A549 (cell line): ENCODE results near the gene ACBD6. TPM values are rescaled to one million over a fixed set of nuclear protein-coding genes. Genes with fewer than 3 reads are reported as not detected.

Experiments
- ATAC-seq, 2 experiments: fragments of 200-7000 bp in 1 of 2; fragments of >200 bp in 1 of 2; cut with Nextera tagmentation in 1 of 2; cut with Tn5 transposase in 1 of 2; 3 replicates each; pipeline versions ENCODE4 v1.8.0 to v1.9.1; 2018 to 2020; ENCODE audit warnings: mild to moderate bottlenecking in 1 of 2, moderate library complexity in 1 of 2
- CTCF ChIA-PET: fragments of 300-600 bp; sonication (Branson Sonifier 250); formaldehyde crosslinking; extraction: SDS; loops from one replicate; lab custom pipeline; 2021; ENCODE audit warnings: antibody characterized with exemption, inconsistent platforms; lab: Yijun Ruan, JAX
- POLR2A ChIA-PET: fragments of 350-600 bp; formaldehyde crosslinking; extraction: SDS; loops from one replicate; lab custom pipeline; 2021; ENCODE audit warnings: antibody characterized with exemption, inconsistent platforms; lab: Yijun Ruan, JAX
- DNase-seq, 2 experiments: peaks; one replicate each; pipeline versions ENCODE4 v3.0.0 to v3.0.0-alpha.2; 2011 to 2016; ENCODE audit warnings: low read depth in 1 of 2, low spot score in 1 of 2
- FAIRE-seq: peaks from 2 replicates; lab custom pipeline; 2011; peaks lifted over from hg19 to GRCh38; lab: Jason Lieb, UNC
- H3K27ac ChIP-seq, 2 experiments: fragments of >200 bp; sonication (Bioruptor Twin); formaldehyde crosslinking; 3 replicates each; pipeline ENCODE4 v1.5.1; 2016 to 2017
- H3K4me1 ChIP-seq: fragments of >200 bp; sonication (Bioruptor Twin); formaldehyde crosslinking; 3 replicates; pipeline ENCODE4 v1.6.1; 2016
- H3K4me2 ChIP-seq: fragments of >200 bp; sonication (Bioruptor Twin); formaldehyde crosslinking; 3 replicates; pipeline ENCODE4 v1.6.1; 2016
- H3K4me3 ChIP-seq: fragments of >200 bp; sonication (Bioruptor Twin); formaldehyde crosslinking; 3 replicates; pipeline ENCODE4 v1.5.1; 2016
- H3K9me3 ChIP-seq: fragments of >200 bp; sonication (Bioruptor Twin); formaldehyde crosslinking; 3 replicates; pipeline ENCODE4 v1.6.1; 2016
- BHLHE40 ChIP-seq: IDR thresholded peaks from 2 replicates; pipeline ENCODE4 v1.6.1; 2012; ENCODE audit warnings: low read depth, low read length, inconsistent platforms
- CEBPB ChIP-seq, 2 experiments: fragments of >200 bp in 1 of 2; sonication (Bioruptor Twin) in 1 of 2; formaldehyde crosslinking in 1 of 2; IDR thresholded peaks; 2 replicates each; pipeline ENCODE4 v1.6.1; 2012 to 2016
- CHD2 ChIP-seq: fragments of 150-350 bp; IDR thresholded peaks from 2 replicates; pipeline ENCODE4 v1.6.1; 2014; ENCODE audit warnings: low read length; ENCODE audit not compliant: partially characterized antibody
- CHD4 ChIP-seq: fragments of 200-600 bp; sonication (generic); IDR thresholded peaks from 2 replicates; pipeline ENCODE4 v1.6.1; 2016; ENCODE audit warnings: antibody characterized with exemption, mild to moderate bottlenecking, borderline replicate concordance
- EHF ChIP-seq: fragments of 250-450 bp; sonication (Bioruptor Pico); IDR thresholded peaks from 2 replicates; pipeline ENCODE4 v1.5.0; 2020; ENCODE audit warnings: mild to moderate bottlenecking
- EHMT2 ChIP-seq: fragments of 200-600 bp; sonication (generic); IDR thresholded peaks from 2 replicates; pipeline ENCODE4 v1.6.1; 2016; ENCODE audit warnings: antibody characterized with exemption, low read depth, mild to moderate bottlenecking, moderate library complexity
- EP300 ChIP-seq, 2 experiments: fragments of >200 bp; sonication (Bioruptor Twin); formaldehyde crosslinking; IDR thresholded peaks; 2 replicates in 1 of 2; 3 replicates in 1 of 2; pipeline ENCODE4 v1.6.1; 2016 to 2017
- FOSB ChIP-seq: fragments of 250-450 bp; sonication (Bioruptor Pico); IDR thresholded peaks from 2 replicates; pipeline ENCODE4 v1.5.0; 2020; ENCODE audit warnings: mild to moderate bottlenecking, moderate library complexity
- HDAC2 ChIP-seq: fragments of 200-600 bp; sonication (generic); IDR thresholded peaks from 2 replicates; pipeline ENCODE4 v1.6.1; 2016
- HOXA7 ChIP-seq: fragments of 250-450 bp; sonication (Bioruptor Pico); IDR thresholded peaks from 2 replicates; pipeline ENCODE4 v1.5.0; 2020; ENCODE audit warnings: mild to moderate bottlenecking, moderate library complexity
- HOXB13 ChIP-seq: fragments of 250-450 bp; sonication (Bioruptor Pico); IDR thresholded peaks from 2 replicates; pipeline ENCODE4 v1.5.0; 2020; ENCODE audit warnings: low read depth, mild to moderate bottlenecking, moderate library complexity
- HOXB5 ChIP-seq: fragments of 250-450 bp; sonication (Bioruptor Pico); IDR thresholded peaks from 2 replicates; pipeline ENCODE4 v1.5.0; 2020; ENCODE audit warnings: mild to moderate bottlenecking, moderate library complexity
- MAZ ChIP-seq: fragments of 150-350 bp; IDR thresholded peaks from 2 replicates; pipeline ENCODE4 v1.6.1; 2014; ENCODE audit warnings: antibody characterized with exemption, low read depth, low read length, borderline replicate concordance
- NFE2L2 ChIP-seq: fragments of 150-350 bp; conservative IDR thresholded peaks from 2 replicates; pipeline ENCODE4 v1.6.1; 2014; ENCODE audit warnings: low read length
- NPAS2 ChIP-seq: fragments of 250-450 bp; sonication (Bioruptor Pico); IDR thresholded peaks from 2 replicates; pipeline ENCODE4 v1.8.0; 2022; ENCODE audit warnings: mild to moderate bottlenecking, moderate library complexity, borderline replicate concordance
- NR3C1 ChIP-seq: fragments of >200 bp; sonication (Bioruptor Twin); formaldehyde crosslinking; IDR thresholded peaks from 3 replicates; pipeline ENCODE4 v1.6.1; 2017
- PHF8 ChIP-seq: fragments of 200-600 bp; sonication (generic); IDR thresholded peaks from 2 replicates; pipeline ENCODE4 v1.6.1; 2016; ENCODE audit warnings: low read depth, mild to moderate bottlenecking, antibody characterized with exemption, moderate library complexity, borderline replicate concordance
- POLR2AphosphoS2 ChIP-seq: conservative IDR thresholded peaks from 2 replicates; pipeline ENCODE4 v1.6.1; 2012; ENCODE audit warnings: low read length, improper control_type of control experiment, inconsistent platforms
- RAD21 ChIP-seq, 2 experiments: fragments of >200 bp in 1 of 2; sonication (Bioruptor Twin) in 1 of 2; formaldehyde crosslinking in 1 of 2; IDR thresholded peaks in 1 of 2; conservative IDR thresholded peaks in 1 of 2; 2 replicates in 1 of 2; 3 replicates in 1 of 2; pipeline ENCODE4 v1.6.1; 2012 to 2018; ENCODE audit warnings: inconsistent platforms in 1 of 2
- RCOR1 ChIP-seq: fragments of 150-350 bp; IDR thresholded peaks from 2 replicates; pipeline ENCODE4 v1.6.1; 2014; ENCODE audit warnings: antibody characterized with exemption, low read length, low read depth
- ZC3H11A ChIP-seq: fragments of 450-650 bp; IDR thresholded peaks from 2 replicates; pipeline ENCODE4 v1.6.1; 2014; ENCODE audit warnings: antibody characterized with exemption, mild to moderate bottlenecking
- ZSCAN20 ChIP-seq: fragments of 250-450 bp; sonication (Bioruptor Pico); IDR thresholded peaks from 2 replicates; pipeline ENCODE4 v1.8.0; 2022; ENCODE audit warnings: mild to moderate bottlenecking, moderate library complexity
- WGBS: methylation state at CpG from one replicate; pipeline ENCODE4 v1.1.6; 2017; ENCODE audit errors: missing lambda C conversion rate; 5-methylcytosine and 5-hydroxymethylcytosine counted together
- polyA plus RNA-seq, 4 experiments: library from polyadenylated mRNA; depleted of rRNA in 3 of 4; stranded (reverse); fragments of >200 nt; fragmentation: RNase III in 1 of 4; extraction: RNeasy Plus Mini Kit Qiagen cat#74134 plus additional on column Dnase treatment in 1 of 4; gene quantifications; 2 replicates in 3 of 4; 3 replicates in 1 of 4; pipeline ENCODE4 v1.2.3, GENCODE V29; 2011 to 2017
- TF ChIP-seq, protein P1 (sequence below): fragments of 150-350 bp; IDR thresholded peaks from 2 replicates; pipeline ENCODE4 v1.6.1; 2014; ENCODE audit warnings: low read depth, mild to moderate bottlenecking, low read length
- TF ChIP-seq, protein P2 (sequence below): fragments of 250-450 bp; sonication (Bioruptor Pico); IDR thresholded peaks from 2 replicates; pipeline ENCODE4 v1.5.0; 2020; ENCODE audit warnings: low read depth, mild to moderate bottlenecking, moderate library complexity
- TF ChIP-seq, protein P3 (sequence below): fragments of 450-650 bp; IDR thresholded peaks from 2 replicates; pipeline ENCODE4 v1.6.1; 2014; ENCODE audit warnings: antibody characterized with exemption

Gene ACBD6
- polyA plus RNA-seq, 2 of the 4 experiments (the other 2 are of a cell fraction) = 61.4 to 91.3 TPM

DNA sequence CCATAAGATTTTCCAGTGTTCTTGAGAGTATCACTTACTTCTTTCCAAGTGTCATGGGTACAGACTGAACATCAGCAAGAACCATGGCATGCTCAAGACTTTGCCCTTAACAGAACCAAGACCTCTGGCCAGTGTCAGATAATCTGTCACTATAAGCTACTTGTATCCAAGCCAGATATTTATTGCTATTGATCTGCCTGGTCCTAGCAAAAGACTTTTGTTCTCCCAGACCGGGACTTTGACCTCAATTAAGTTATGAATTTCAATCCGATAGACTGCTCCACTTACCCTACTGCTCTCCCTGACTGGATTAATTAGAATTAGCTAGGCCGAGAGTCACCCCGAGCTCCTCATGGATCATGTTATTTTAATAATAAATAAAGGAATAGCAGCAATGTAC, 129.6 kb downstream of the ACBD6 start:
- no peak overlapping the region for H3K4me2 ChIP-seq
- no peaks in the 10 kb centered on the region for H3K4me1 ChIP-seq
- no peak for DNase-seq
- H3K27ac ChIP-seq = no peak overlapping the region
- TF ChIP-seq HOXB13 (CRISPR knock-in tag) (no peak), ZC3H11A (no peak), HOXB5 (CRISPR knock-in tag) (no peak), PHF8 (no peak), FOSB (CRISPR knock-in tag) (no peak), NPAS2 (CRISPR knock-in tag) (no peak), ZSCAN20 (no peak), CHD4 (no peak), NFE2L2 (no peak), POLR2AphosphoS2 (no peak), EHF (CRISPR knock-in tag) (no peak), NR3C1 (no peak), HDAC2 (no peak)
- TF ChIP-seq, protein P1, sequence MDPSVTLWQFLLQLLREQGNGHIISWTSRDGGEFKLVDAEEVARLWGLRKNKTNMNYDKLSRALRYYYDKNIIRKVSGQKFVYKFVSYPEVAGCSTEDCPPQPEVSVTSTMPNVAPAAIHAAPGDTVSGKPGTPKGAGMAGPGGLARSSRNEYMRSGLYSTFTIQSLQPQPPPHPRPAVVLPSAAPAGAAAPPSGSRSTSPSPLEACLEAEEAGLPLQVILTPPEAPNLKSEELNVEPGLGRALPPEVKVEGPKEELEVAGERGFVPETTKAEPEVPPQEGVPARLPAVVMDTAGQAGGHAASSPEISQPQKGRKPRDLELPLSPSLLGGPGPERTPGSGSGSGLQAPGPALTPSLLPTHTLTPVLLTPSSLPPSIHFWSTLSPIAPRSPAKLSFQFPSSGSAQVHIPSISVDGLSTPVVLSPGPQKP = no peak
- TF ChIP-seq, all 56 proteins: peak for 0
- FAIRE-seq = no peak
- no peak for ATAC-seq
- 94% methylated on average over 4 of the region's 4 CpGs for whole genome bisulfite sequencing
- ChIA-PET POLR2A (no interaction called here), CTCF (no interaction called here)
- H3K4me3 ChIP-seq = no peak overlapping the region
- no peaks in the 10 kb centered on the region; the same call in 2 of the 3 replicates for H3K9me3 ChIP-seq

DNA sequence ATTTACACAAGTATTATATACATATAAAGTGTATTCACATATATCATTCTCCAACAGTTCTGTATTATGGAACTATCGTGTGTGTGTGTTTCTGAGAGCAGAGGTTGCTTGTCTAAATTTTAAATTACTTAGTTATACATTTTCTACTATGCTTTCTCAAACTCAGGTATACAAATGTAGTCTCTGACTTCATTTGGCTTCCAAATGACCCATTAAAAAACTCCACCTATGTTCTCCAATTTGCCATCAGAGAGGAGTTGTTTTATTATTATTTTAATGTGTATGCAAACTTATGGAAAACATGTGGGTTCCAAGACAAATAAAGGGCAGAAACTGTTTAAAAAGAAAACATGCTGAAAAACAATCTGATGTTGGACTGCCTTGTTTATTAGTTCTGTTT, 131.8 kb downstream of the ACBD6 start:
- FAIRE-seq (no peak), ATAC-seq (no peak), DNase-seq (no peak)
- Histone ChIP-seq H3K27ac (no peak overlapping the region), H3K4me1 (no peaks in the 10 kb centered on the region), H3K4me2 (no peak overlapping the region), H3K9me3 (no peaks in the 10 kb centered on the region), H3K4me3 (no peak overlapping the region)
- CTCF ChIA-PET = no interaction called here
- POLR2A ChIA-PET = no interaction called here
- WGBS = 94% methylated on average over 1 of the region's 1 CpG
- TF ChIP-seq NR3C1 (no peak), EP300 (IDR thresholded peaks at IDR 0.05) (no peak)
- TF ChIP-seq, protein P2, sequence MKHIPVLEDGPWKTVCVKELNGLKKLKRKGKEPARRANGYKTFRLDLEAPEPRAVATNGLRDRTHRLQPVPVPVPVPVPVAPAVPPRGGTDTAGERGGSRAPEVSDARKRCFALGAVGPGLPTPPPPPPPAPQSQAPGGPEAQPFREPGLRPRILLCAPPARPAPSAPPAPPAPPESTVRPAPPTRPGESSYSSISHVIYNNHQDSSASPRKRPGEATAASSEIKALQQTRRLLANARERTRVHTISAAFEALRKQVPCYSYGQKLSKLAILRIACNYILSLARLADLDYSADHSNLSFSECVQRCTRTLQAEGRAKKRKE (CRISPR knock-in tag) = no peak

DNA sequence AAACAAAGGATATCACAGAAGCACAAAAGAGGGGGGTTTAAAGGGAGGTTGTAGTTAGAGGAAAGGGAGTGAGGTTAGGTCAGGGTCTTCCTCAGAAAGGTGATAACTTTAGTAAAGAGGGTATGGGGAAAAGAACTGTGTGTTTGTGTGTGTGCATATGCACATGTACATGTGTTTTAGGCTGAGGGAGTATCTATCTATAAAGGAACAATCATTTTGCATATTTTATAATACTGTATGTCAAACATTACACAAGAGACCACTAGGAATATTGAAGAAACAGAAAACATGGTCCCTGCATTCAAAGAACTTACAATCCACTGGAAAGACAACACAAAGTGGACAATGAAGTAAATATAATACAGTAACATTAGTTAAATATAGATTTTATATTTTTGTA, 132.2 kb downstream of the ACBD6 start:
- no peak overlapping the region for H3K4me2 ChIP-seq
- ChIA-PET POLR2A (no interaction called here), CTCF (no interaction called here)
- no peaks in the 10 kb centered on the region for H3K4me1 ChIP-seq
- DNase-seq (no peak), FAIRE-seq (no peak), ATAC-seq (no peak)
- H3K4me3 ChIP-seq = no peak overlapping the region
- no peaks in the 10 kb centered on the region for H3K9me3 ChIP-seq
- no peak overlapping the region for H3K27ac ChIP-seq
- TF ChIP-seq CHD4 = no peak
- TF ChIP-seq, protein P3, sequence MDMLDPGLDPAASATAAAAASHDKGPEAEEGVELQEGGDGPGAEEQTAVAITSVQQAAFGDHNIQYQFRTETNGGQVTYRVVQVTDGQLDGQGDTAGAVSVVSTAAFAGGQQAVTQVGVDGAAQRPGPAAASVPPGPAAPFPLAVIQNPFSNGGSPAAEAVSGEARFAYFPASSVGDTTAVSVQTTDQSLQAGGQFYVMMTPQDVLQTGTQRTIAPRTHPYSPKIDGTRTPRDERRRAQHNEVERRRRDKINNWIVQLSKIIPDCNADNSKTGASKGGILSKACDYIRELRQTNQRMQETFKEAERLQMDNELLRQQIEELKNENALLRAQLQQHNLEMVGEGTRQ = no peak
- no peak for TF ChIP-seq EHF (CRISPR knock-in tag)
- no peak for TF ChIP-seq CHD2
- no peak for TF ChIP-seq HOXA7 (CRISPR knock-in tag)
- TF ChIP-seq EHMT2 = no peak
- no peak for TF ChIP-seq CEBPB (IDR thresholded peaks at IDR 0.05)
- TF ChIP-seq BHLHE40 = no peak
- no peak for TF ChIP-seq ZSCAN20
- no peak for TF ChIP-seq MAZ
- no peak for TF ChIP-seq RCOR1
- no peak for TF ChIP-seq FOSB (CRISPR knock-in tag)
- TF ChIP-seq HOXB5 (CRISPR knock-in tag) = no peak
- TF ChIP-seq RAD21 (conservative IDR thresholded peaks at IDR 0.05 in 1 of 2, IDR thresholded peaks at IDR 0.05 in 1 of 2) = no peak
